GM19240 (cell line): ENCODE data around the gene CATSPER4.

Experiments
- DNase-seq: peaks from one replicate; pipeline ENCODE4 v3.0.0; 2011; ENCODE audit warnings: low spot score; ENCODE audit not compliant: insufficient read length

The CATSPER4 gene

DNA sequence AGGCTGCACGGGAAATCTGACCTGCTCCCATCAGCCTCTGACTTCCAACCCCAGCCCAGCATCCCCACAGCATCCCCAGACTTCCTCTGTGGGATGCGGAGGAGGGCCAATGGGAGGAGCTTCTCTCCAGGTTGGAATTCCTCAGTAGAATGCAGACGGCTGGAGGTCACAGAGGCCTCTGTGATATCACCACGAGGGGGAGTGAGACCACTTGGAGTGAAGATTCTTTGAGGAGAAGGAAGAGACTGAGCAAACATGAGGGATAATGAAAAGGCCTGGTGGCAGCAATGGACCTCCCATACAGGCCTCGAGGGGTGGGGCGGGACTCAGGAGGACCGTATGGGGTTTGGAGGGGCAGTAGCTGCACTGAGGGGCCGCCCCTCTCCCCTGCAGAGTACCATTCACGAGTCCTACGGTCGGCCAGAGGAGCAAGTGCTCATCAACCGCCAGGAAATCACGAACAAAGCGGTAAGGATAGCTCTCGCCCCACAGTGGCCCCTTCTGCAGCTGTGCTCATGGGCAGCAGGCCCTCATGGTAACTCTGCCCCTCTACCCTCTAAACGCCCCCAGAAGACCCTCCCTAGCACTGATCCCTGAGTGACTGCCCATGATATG, at the start of gene CATSPER4:
TSS of gene CATSPER4 (plus strand) at position 230 of the 615 bp plus-strand sequence. CDS start at position 256, 26 bp downstream.
- no peak for DNase-seq

DNA sequence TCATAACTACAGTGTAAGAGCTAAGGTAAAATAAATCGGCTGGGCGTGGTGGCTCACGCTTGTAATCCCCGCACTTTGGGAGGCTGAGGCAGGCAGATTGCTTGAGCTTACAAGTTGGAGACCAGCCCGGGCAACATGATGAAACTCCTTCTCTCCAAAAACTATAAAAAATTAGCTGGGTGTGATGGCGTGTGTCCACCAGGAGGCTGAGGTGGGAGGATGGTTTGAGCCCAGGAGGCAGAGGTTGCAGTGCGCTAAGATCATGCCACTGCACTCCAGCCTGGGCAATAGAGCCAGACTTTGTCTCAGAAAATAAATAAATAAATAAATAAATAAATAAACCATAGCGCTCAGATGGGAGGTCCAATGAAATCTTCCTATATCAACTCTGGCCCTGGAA, 48.2 kb upstream of the CATSPER4 start:
- no peak for DNase-seq

DNA sequence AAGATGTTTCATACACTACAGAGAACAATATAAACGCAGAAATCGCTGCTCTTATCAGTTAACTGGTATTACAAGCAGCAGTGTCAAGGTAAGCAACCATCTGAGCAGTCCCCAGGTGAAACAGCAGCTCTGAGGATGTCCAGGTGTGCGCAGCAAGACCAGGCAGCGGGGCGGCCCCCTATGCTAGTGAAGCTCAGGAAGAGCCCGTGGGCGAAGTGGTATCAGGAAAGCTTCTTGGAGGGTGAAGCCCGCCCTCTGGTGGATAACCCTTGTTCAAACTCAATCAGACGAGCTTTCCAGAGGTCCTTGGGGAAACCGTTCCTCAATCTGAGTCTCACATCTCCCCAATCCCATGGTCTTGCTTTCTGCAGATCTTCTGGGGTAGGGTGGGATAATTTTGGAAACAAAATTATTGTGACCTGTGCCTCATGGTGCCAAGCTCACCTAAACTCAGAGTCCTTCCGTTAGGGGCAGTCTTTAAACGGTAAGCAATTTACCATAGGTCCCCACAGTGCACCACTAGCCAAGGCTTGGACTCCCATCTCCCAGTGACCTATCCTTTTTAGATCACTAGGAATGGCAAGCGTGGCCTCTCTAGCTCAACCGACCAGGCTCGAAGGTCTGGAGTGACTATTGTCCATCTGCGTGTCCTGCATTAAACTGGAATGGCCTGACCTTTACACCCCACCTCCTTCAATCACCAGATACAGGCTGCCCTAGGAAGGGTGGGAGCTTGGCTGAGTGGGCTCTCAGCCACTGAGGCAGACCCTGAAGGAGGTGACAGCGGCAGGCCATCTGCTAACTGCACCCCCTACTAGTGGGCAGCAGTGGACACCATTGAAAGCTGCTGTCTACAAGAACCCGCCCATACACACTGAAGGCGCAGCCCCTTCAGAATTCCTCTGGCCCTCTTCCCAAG, 45.1 kb upstream of the CATSPER4 start:
- peak; percentile 76 for DNase-seq

DNA sequence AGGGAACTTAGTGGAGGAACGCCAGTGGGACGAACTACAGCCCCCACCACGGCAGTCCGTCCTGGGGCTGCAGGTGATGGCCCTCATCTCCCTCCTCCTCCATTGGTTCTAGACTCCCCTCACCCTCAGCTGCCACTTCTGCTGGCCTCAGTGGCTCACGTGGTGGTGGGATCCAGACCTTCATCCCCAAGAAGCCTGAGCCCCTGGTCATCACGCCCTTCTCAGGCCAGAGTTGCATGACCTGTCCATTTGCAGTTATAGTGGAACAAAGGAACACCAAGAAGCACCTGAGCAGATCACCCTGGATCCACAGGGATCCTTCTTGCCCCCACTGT, 44.5 kb upstream of the CATSPER4 start:
- DNase-seq: no peak

DNA sequence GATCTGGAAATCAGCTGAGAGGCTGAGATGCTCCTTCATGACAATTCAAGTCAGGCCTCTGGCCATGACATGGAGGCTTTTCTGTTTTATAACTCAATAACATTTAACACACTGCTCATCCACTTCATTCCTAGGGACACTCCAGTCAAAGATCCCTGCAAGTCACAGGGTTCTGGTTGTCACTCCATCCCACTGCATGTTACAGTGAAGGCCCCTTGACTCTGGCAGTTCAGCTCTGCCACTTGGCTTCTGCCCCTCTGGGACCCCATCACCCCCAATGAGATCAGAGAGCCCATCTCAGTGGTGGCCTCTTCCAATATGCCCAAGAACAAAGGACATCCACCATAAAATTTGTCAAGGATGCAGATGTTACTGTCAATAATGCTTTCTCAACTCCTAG, 41.5 kb upstream of the CATSPER4 start:
- DNase-seq: no peak

DNA sequence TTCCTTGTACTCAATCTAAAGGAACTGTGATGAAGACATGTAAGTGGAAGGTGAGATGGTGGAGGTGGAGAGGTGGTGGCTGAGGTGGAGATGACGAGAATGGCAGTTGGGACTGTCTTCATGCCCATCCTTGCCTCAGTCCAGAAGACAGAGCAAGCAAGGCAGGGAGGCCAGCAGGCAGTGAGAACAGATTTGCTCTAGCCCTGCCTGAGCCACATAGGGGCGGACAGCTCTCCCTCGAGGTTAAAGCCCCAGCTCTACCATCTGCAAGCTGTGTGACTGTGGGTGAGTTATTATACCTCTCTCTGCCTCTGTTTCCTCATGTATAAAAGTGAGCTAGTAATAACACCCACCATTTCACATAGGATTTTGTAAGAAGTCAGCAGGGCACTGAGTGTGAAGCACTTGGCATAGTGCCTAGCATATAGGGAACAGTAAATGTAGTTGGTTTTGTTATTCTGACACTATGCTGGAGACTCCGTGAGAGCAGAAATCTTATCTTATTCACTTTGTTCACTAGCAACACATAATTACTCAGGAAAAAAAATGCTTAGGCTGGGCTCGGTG, 36.4 kb upstream of the CATSPER4 start:
- no peak for DNase-seq

DNA sequence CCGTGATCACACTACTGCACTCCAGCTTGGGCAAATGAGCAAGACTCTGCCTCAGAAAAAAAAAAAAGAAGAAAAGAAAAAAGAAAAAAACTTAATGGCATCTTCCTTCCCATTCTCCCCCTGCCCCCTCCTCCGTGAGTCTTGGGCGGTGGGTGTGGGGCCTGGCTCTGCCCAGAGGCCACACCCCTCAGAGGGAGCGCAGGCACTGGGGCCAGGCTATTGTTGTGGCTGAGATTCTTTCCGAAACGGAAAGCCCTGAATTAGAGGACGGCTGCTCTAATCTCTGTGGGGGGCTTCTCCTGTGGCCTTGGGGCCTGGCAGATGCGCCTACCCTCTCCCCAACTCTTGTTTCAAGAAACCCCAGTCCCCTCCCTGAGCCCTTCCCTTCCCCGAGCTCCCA, 35.7 kb upstream of the CATSPER4 start:
- no peak for DNase-seq

DNA sequence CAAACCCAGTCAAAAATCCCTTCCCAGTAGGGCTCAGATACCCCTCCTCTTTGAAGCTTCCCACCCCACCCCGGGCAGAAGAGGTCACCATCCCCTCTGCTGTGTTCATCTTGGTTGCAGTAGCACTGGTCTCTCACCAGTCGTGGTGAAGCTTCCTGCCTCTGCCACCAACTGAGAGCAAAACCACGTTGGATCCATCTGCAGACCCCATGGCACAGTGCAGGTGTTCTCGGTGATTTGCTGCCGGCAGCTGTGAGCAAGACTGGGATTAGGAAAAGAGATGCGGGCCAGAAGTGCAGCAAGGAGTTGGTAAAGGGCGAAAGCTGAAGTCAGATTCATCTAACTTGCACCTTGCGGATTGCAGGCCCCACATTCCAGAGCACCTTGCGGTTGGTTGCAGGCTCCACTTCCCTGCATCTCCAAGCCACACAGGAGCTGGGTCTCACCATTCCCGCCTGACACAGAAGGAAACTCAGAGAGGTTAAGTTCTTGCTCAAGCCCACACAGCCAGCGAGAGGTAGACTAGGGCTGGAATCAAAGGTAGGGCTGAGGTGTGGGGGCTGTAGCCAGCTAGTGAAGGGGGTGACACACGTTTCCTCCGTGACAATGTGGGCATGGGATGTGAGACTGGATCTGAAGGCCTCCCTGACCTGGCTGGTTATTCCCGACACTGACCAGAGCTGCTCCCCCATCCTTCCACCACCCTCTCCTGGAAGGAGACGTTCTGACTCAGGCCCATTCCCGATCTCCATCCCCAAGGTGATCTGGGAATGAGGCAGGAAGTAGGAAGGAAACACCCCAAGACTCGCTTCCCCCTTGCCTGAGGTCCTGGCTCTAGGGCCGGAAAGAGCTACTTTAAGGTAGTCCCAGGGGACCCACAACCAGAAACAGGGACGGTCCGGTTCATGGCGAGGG, 34.8 kb upstream of the CATSPER4 start:
- DNase-seq: no peak

DNA sequence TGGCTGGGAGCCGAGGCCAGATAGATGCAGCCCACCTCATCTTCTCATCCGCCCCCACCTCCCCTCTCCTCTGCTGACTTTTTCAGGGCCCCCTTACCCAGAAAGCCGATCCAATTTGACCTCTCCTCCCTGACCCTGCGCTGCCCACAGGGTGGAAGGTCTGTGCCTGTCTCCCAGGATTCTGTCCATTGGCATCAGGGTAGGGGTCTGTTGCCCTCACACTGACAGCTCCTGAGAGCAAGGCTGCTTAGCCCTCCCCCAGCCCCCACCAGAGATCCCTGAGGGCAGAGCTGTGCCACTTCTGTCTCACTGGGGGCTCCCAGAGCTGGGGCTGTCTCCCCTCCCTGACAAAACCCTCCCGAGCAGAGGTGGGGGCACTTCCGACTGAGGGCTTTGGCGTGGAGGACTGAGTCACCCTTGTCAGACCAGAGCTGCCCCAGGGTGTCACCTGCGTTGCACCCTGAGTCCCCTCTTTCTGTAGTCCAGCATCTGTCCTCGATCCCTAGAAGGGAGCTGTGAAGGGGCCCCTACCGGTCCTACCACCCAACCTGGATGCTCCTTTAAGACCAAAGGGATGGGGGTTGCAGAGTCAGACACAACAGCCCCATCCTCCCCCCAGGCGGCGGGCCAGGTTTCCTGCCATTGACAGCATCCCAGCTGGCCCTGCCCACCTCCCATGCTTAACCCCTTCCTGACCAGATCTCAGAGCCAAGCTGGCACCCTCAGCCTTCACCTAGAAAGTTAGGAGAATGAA, 33.9 kb upstream of the CATSPER4 start:
- DNase-seq: no peak

DNA sequence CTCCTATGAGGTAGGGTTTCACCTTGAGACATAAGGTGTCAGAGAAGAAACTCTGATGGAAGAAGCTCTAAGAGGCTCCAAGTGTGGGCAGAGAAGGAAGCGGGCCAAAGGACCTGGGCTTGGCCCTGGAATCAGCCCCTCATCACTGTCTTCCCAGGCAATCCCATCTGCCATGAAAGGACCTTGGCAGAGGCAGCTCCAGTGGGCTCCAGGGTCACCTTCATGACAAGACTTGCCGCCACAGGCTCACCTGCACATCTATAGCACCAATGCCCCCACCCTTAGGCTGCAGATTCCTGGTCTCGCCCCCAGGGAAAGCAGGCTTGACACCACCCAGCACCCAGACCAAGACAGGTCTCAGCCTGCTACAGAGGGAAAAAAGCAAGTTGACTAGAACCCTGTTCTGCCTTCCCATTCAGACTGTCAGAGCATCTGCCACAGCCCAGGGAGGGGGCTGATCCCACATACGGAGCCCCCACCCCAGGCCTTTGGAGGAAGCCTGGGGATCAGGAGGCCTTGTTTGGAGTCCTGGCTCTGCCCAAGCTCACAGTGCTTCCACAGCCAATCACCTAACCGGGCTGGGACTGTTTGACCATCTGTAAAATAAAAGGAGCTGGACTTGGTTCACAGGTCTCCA, 32.0 kb upstream of the CATSPER4 start:
- no peak for DNase-seq

DNA sequence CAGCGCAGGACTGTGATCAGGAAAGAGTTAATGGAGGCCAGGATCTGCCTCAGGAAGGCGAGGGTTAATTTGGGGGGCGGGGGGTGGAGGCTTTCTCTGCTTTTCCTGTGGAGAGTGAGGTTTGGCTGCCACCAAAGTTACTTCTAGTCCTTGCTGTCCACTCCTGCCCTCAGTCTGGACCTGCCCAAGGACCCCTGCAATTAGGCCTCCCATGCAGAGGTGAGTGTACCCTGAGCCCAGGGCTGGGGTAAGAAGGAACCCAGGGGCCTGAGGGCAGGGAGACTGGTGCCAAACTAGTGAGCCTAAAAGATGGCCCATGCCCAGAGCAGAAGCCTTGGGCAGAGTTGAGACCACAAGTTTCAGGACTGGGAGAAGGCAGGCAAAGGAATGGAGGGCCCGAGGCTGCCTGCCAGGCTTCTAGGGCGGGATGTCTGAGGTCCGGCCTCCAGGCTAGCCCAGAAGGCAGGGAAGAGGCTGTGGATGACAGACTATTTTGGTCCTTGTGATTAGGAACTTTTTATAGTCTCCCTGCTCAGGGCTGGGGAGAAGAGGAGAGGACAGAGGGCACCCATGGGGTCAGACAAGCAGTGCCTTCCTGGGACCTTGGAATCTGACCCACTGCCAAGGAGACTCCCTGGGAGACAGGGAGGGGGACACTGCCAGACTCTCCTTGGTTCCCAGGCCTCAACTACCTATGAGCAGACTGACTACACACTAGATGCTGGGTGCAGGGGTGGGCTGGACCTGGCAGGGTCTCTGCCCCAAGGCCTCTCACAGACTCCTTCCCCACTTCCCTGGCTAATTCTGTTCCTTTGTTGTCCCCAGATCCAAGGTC, 31.3 kb upstream of the CATSPER4 start, which contains the start of gene FAM110D:
TSS of gene FAM110D (plus strand) at position 172 of the 835 bp plus-strand sequence. CDS start 2,213 bp downstream, outside the sequence.
- no peak for DNase-seq

DNA sequence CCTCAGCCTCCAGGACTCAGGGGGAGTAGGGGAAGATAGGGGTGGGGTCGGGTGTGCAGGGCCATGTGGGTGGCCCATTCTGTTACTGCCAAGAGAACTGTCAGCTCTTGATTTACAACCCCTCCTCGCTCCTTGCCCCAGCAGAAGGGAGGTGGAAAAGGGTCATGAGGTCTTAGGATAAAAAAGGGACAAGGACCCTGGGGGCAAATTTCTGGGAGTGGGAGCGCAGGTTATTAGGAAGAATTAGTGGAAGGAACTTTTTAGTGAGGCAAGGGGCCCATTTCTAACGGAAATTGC, 30.7 kb upstream of the CATSPER4 start:
- no peak for DNase-seq

DNA sequence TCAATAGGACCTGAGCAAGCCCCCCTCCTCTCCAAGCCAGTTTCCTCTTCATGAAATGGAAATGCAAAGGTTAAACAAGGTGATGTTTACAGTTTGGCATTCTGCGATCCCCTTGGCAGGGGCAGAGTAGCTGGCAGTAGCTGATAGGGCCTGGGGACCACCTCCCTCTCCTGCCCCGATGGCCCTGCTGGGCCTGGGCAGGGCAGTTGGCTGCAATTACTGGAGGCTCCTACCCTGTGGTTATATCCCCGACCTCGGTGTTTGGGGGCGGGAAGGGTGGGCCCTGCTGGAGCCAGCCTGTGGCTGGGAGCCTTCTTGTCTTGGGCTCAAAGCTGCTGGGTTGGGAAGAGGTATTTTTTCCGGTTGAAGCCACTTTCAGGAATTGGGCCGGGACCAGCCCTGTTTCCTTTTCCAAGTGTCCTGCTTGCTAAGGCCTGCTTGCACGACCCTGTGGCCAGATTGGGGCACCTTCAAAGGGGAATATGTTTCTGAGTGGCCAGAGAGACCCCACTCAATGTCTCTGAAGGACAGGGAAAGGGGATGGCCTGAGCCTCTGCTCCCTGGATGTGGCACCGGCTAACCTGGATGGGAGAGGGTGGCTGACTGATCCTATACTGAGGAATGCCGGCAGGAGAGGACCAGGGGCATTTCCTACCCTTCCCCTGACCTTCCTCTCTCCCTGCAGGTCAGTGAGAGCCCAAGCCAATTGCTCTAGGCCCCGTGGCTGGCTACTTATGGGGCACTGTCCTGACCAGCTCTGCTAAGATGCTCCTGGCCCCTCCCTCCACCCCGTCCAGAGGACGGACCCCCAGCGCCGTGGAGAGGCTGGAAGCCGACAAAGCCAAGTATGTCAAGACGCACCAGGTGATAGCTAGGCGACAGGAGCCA, 29.6 kb upstream of the CATSPER4 start:
- no peak for DNase-seq

DNA sequence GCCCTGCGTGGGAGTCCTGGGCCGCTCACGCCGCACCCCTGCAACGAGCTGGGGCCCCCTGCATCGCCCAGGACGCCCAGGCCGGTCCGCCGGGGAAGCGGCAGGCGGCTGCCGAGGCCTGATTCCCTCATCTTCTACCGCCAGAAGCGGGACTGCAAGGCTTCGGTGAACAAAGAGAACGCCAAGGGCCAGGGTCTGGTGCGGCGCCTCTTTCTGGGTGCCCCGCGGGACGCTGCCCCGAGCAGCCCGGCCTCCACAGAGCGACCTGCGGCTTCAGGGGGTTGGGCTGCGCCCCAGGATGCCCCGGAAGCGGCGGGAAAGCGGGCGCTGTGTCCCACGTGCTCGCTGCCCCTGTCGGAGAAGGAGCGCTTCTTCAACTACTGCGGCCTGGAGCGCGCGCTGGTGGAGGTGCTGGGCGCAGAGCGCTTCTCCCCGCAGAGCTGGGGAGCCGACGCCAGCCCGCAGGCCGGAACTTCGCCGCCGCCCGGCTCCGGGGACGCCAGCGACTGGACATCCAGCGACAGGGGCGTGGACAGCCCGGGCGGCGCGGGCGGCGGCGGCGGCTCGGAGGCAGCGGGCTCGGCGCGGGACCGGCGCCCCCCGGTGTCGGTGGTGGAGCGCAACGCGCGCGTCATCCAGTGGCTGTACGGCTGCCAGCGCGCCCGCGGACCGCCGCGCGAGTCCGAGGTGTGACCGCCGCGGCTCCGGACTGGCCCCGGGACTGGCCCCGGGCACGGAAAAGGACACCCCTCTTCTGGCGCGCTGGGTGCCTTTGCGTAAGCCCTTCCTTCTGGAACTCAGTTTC, 28.8 kb upstream of the CATSPER4 start:
- DNase-seq: no peak

DNA sequence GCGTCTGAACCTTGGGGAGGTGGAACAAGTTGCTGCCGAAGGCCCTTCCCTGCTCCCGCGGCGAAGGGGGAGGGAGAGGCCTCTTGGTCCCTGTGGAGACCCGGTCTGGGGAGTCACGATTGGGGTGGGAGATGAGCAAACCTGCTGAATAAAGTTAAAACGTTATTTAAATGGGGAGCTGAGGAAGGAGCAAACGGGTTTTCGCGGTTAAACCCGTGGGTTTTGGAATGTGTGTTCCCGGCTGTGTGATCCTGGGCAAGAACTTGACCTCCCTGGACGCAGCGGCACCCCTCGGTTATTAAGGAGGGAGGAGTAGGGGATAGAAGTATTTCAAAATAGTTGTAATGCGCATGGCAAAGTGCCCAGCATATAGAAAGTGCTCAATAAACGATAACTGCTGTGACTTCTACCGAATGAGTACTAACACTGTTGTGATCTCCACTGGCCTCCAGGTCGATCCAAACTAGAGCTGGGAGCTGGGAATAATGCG, 28.1 kb upstream of the CATSPER4 start:
- DNase-seq: no peak

DNA sequence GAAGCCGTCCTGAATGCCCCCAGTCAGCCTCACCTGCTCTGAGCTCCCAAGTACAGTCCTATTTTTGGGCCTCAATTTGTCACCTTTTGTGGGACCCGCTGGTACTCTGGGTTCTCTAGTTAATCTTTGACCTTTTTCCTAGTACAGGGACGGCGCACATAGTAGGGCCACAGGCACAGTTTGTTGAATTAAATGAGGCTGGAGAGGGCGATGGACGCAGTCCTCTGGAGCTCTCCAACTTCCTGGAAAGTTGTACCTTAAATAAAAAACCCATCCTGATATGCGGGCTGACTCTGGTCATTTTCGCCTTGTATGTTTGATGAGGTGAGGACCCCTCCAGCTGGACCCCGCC, 26.7 kb upstream of the CATSPER4 start:
- DNase-seq: no peak

DNA sequence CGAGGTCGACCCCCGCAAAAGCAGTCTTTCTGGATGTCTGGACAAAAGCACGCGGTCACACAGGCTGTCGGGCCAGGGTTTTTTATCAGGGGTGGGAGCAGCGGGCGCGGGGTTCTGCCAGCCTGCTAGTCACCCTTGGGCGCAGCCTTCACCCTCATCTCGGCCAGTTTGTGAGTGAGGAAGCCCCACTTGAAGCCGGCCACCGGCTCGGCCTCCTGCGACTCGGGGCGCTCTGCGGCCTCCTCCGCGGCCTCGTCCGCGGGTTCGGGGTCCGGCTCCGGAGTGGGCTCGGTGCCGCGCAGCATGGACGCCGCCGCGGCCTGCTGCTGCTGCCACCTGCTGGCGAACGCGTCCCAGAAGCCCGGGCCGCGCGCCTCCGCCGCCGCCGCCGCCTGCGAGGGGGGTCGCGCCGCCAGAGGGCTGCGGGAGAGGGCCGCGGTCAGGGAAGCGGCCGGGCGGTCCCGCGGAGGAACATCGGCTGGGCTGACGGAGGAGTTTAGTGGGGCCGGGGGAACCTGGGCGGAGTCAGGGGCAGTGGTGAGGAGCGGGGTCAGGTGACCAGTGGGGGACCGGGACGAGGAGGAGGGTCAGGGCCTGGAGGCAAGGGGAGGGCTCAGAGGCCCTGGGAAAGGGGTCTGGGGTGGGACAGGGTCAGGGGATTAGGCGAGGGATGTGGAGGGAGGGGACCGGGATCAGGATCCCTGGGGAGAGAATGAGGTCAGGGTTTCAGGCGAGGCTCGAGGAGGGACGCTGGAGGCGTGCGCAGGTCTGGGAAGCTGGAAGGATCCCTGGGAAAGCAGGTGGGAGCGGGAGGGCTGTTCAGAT, 26.2 kb upstream of the CATSPER4 start:
- DNase-seq: no peak
